H9 (cell line): Measurements from ENCODE around the gene GPATCH2. TPM values are rescaled to one million over a fixed set of nuclear protein-coding genes. Genes with fewer than 3 reads are reported as not detected.
A peak's percentile ranks its signal among the peaks of the same experiment; 100 is the strongest.

Source experiments
- DNase-seq: peaks from one replicate; pipeline ENCODE4 v3.0.0-alpha.2; 2017
- H2AFZ ChIP-seq: one replicate; pipeline ENCODE4 v1.6.1; 2013; ENCODE audit warnings: mild to moderate bottlenecking, low read length, control low read depth, moderate library complexity
- H2AK5ac ChIP-seq: 2 replicates; pipeline ENCODE4 v1.6.1; 2013; ENCODE audit warnings: low read length, control low read depth, mixed read lengths; ENCODE audit not compliant: insufficient read length
- H2BK120ac ChIP-seq: one replicate; pipeline ENCODE4 v1.6.1; 2013; ENCODE audit warnings: low read depth, mild to moderate bottlenecking, low read length, control low read depth, inconsistent platforms; ENCODE audit not compliant: poor library complexity, severe bottlenecking
- H2BK12ac ChIP-seq: 2 replicates; pipeline ENCODE4 v1.6.1; 2013; ENCODE audit warnings: low read length, control low read depth, mixed read lengths, low read depth; ENCODE audit not compliant: insufficient read length
- H2BK15ac ChIP-seq: 2 replicates; pipeline ENCODE4 v1.6.1; 2013; ENCODE audit warnings: low read depth, low read length, control low read depth
- H2BK20ac ChIP-seq: one replicate; pipeline ENCODE4 v1.6.1; 2013; ENCODE audit warnings: low read depth, mild to moderate bottlenecking, low read length, control low read depth, inconsistent platforms; ENCODE audit not compliant: poor library complexity, severe bottlenecking
- H2BK5ac ChIP-seq: 2 replicates; pipeline ENCODE4 v1.6.1; 2013; ENCODE audit warnings: low read length, control low read depth, mixed read lengths; ENCODE audit not compliant: insufficient read length
- H3K14ac ChIP-seq: 2 replicates; pipeline ENCODE4 v1.6.1; 2013; ENCODE audit warnings: low read length, control low read depth; ENCODE audit not compliant: insufficient read depth
- H3K18ac ChIP-seq: 2 replicates; pipeline ENCODE4 v1.6.1; 2013; ENCODE audit warnings: low read depth, mild to moderate bottlenecking, mixed read lengths, low read length, control low read depth; ENCODE audit not compliant: insufficient read length
- H3K23ac ChIP-seq: 2 replicates; pipeline ENCODE4 v1.6.1; 2013; ENCODE audit warnings: low read length, control low read depth, mixed read lengths, low read depth; ENCODE audit not compliant: insufficient read length
- H3K23me2 ChIP-seq: 2 replicates; pipeline ENCODE4 v1.6.1; 2013; ENCODE audit warnings: low read depth, mild to moderate bottlenecking, mixed read lengths, low read length, control low read depth; ENCODE audit not compliant: insufficient read length, poor library complexity, severe bottlenecking
- H3K27ac ChIP-seq: 2 replicates; pipeline ENCODE4 v1.5.1; 2013; ENCODE audit warnings: low read length, control low read depth, mixed read lengths, low read depth; ENCODE audit not compliant: insufficient read length
- H3K27me3 ChIP-seq: 2 replicates; pipeline ENCODE4 v1.6.1; 2013; ENCODE audit warnings: low read length, control low read depth, inconsistent platforms; ENCODE audit not compliant: insufficient read depth
- H3K4ac ChIP-seq: 2 replicates; pipeline ENCODE4 v1.6.1; 2013; ENCODE audit warnings: low read depth, mild to moderate bottlenecking, control low read depth, inconsistent platforms, low read length, moderate library complexity
- H3K4me1 ChIP-seq: 2 replicates; pipeline ENCODE4 v1.6.1; 2013; ENCODE audit warnings: low read length, control low read depth, inconsistent platforms; ENCODE audit not compliant: insufficient read depth
- H3K4me2 ChIP-seq: 2 replicates; pipeline ENCODE4 v1.6.1; 2013; ENCODE audit warnings: low read length, control low read depth, mixed read lengths; ENCODE audit not compliant: insufficient read length, insufficient read depth
- H3K56ac ChIP-seq: 2 replicates; pipeline ENCODE4 v1.6.1; 2013; ENCODE audit warnings: low read depth, mild to moderate bottlenecking, mixed read lengths, low read length, control low read depth; ENCODE audit not compliant: insufficient read length
- H3K79me1 ChIP-seq: 2 replicates; pipeline ENCODE4 v1.6.1; 2013; ENCODE audit warnings: low read depth, mild to moderate bottlenecking, moderate library complexity, low read length, control low read depth, inconsistent platforms; ENCODE audit not compliant: insufficient read depth, poor library complexity, severe bottlenecking
- H3K79me2 ChIP-seq: 2 replicates; pipeline ENCODE4 v1.6.1; 2013; ENCODE audit warnings: low read length, control low read depth, inconsistent platforms; ENCODE audit not compliant: insufficient read depth
- H3K9ac ChIP-seq: 2 replicates; pipeline ENCODE4 v1.6.1; 2013; ENCODE audit warnings: low read length, control low read depth, mixed read lengths; ENCODE audit not compliant: insufficient read length; ENCODE audit errors: extremely low read depth
- H3K9me3 ChIP-seq: one replicate; pipeline ENCODE4 v1.6.1; 2013; ENCODE audit warnings: low read depth, low read length, inconsistent platforms; ENCODE audit not compliant: control insufficient read depth
- H3T11ph ChIP-seq: one replicate; pipeline ENCODE4 v1.6.1; 2013; ENCODE audit warnings: mild to moderate bottlenecking, low read length, control low read depth, inconsistent platforms
- H4K20me1 ChIP-seq: one replicate; pipeline ENCODE4 v1.6.1; 2013; ENCODE audit not compliant: control insufficient read depth, insufficient read length, insufficient read depth
- H4K5ac ChIP-seq: 2 replicates; pipeline ENCODE4 v1.6.1; 2013; ENCODE audit warnings: low read depth, mild to moderate bottlenecking, mixed read lengths, low read length, control low read depth; ENCODE audit not compliant: insufficient read length
- H4K8ac ChIP-seq: replicated peaks from 2 replicates; pipeline ENCODE4 v1.6.1; 2013; ENCODE audit warnings: low read length, control low read depth, mixed read lengths, low read depth; ENCODE audit not compliant: insufficient read length
- H4K91ac ChIP-seq: 2 replicates; pipeline ENCODE4 v1.6.1; 2013; ENCODE audit warnings: low read depth, mild to moderate bottlenecking, moderate library complexity, mixed read lengths, low read length, control low read depth; ENCODE audit not compliant: insufficient read length
- H3K27ac Mint-ChIP-seq, 3 experiments: 2 replicates in 2 of 3; 3 replicates in 1 of 3; pipeline ENCODE4 v1.8.0; 2020 to 2021; ENCODE audit warnings: mixed read lengths in 3 of 3, mild to moderate bottlenecking in 1 of 3, moderate library complexity in 1 of 3
- H3K27me3 Mint-ChIP-seq: 2 replicates; pipeline ENCODE4 v1.8.0; 2021; ENCODE audit warnings: low read depth, mild to moderate bottlenecking, moderate library complexity, mixed read lengths
- H3K36me3 Mint-ChIP-seq, 3 experiments: 2 replicates in 2 of 3; 3 replicates in 1 of 3; pipeline ENCODE4 v1.8.0; 2020 to 2021; ENCODE audit warnings: low read depth in 3 of 3, mixed read lengths in 3 of 3; ENCODE audit not compliant: insufficient read depth in 1 of 3
- H3K4me1 Mint-ChIP-seq, 2 experiments: 2 replicates each; pipeline ENCODE4 v1.8.0; 2020; ENCODE audit warnings: mixed read lengths in 2 of 2
- H3K4me3 Mint-ChIP-seq, 2 experiments: 2 replicates in 1 of 2; 3 replicates in 1 of 2; pipeline ENCODE4 v1.8.0; 2020 to 2021; ENCODE audit warnings: mild to moderate bottlenecking in 2 of 2, mixed read lengths in 2 of 2, moderate library complexity in 1 of 2
- H3K9me3 Mint-ChIP-seq, 2 experiments: 2 replicates in 1 of 2; 3 replicates in 1 of 2; pipeline ENCODE4 v1.8.0; 2020; ENCODE audit warnings: mild to moderate bottlenecking in 2 of 2, mixed read lengths in 2 of 2, moderate library complexity in 1 of 2
- WGBS: extraction: QIAGEN DNeasy Blood & Tissue Kit; methylation state at CpG from one replicate; pipeline ENCODE4 v1.1.7; 2013; ENCODE audit warnings: missing lambda C conversion rate, low lambda C conversion rate, mixed read lengths; ENCODE audit not compliant: insufficient read length; ENCODE audit errors: extremely low coverage; 5-methylcytosine and 5-hydroxymethylcytosine counted together
- total RNA-seq: library from RNA; stranded (reverse); gene quantifications from 2 replicates; pipeline ENCODE4 v1.2.1, GENCODE V29; 2021
- TF ChIP-seq, protein P1 (sequence below): fragments of 200-600 bp; sonication (generic); conservative IDR thresholded peaks from 3 replicates; pipeline ENCODE4 v1.8.0; 2021; ENCODE audit warnings: antibody characterized with exemption, mild to moderate bottlenecking

The GPATCH2 gene
- total RNA-seq, 1 experiment from 2014 or later, result 14.3 TPM

DNA sequence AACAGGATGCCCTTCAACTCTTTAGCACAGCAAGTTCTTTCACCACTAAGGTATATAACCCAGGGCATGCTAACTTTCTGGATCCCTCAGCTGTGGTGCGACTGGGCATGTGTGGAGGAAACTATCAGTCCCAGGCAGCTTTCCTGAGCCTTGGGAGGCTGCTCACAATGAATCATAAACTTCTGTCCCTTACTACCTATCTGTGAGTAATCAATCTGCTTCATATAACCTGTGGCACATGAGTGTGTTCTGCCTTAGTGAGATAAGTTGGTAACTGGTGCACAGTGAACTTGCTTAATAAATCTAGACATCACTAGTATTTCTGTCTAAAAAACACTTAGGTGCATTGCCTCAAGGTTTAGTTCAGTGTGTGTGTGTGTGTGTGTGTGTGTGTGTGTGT is 158.0 kb downstream of the GPATCH2 start:
- Histone ChIP-seq H3K23me2 (no peaks in the 10 kb centered on the region), H2BK120ac (no peak overlapping the region), H2AFZ (no peak overlapping the region), H3K79me1 (no peaks in the 10 kb centered on the region), H4K5ac (peak overlapping the region; percentile 68), H3K27ac (no peak overlapping the region), H3K14ac (no peak overlapping the region), H3K27me3 (no peaks in the 10 kb centered on the region), H3K18ac (no peak overlapping the region), H2BK15ac (no peak overlapping the region), H3K4ac (no peak overlapping the region), H3K23ac (no peak overlapping the region), H3K4me1 (no peaks in the 10 kb centered on the region), H4K20me1 (no peaks in the 10 kb centered on the region), H2BK20ac (no peak overlapping the region), H3K79me2 (no peaks in the 10 kb centered on the region), H3K4me2 (no peak overlapping the region), H3K9me3 (no peaks in the 10 kb centered on the region), H4K8ac (no peak overlapping the region), H3K56ac (no peak overlapping the region), H2BK5ac (no peak overlapping the region), H2AK5ac (no peak overlapping the region), H2BK12ac (no peak overlapping the region), H3K9ac (no peak overlapping the region), H4K91ac (no peak overlapping the region), H3T11ph (no peak overlapping the region)
- no peak overlapping the region for H3K27ac Mint-ChIP-seq
- no peak overlapping the region for H3K4me3 Mint-ChIP-seq
- WGBS, result no CpG with 5 or more reads among the region's 1 CpG
- DNase-seq, result no peak
- no peaks in the 10 kb centered on the region for H3K36me3 Mint-ChIP-seq
- no peaks in the 10 kb centered on the region for H3K27me3 Mint-ChIP-seq
- TF ChIP-seq, protein P1, sequence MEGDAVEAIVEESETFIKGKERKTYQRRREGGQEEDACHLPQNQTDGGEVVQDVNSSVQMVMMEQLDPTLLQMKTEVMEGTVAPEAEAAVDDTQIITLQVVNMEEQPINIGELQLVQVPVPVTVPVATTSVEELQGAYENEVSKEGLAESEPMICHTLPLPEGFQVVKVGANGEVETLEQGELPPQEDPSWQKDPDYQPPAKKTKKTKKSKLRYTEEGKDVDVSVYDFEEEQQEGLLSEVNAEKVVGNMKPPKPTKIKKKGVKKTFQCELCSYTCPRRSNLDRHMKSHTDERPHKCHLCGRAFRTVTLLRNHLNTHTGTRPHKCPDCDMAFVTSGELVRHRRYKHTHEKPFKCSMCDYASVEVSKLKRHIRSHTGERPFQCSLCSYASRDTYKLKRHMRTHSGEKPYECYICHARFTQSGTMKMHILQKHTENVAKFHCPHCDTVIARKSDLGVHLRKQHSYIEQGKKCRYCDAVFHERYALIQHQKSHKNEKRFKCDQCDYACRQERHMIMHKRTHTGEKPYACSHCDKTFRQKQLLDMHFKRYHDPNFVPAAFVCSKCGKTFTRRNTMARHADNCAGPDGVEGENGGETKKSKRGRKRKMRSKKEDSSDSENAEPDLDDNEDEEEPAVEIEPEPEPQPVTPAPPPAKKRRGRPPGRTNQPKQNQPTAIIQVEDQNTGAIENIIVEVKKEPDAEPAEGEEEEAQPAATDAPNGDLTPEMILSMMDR, result no peak
- H3K4me1 Mint-ChIP-seq, result no peaks in the 10 kb centered on the region
- H3K9me3 Mint-ChIP-seq, result no peaks in the 10 kb centered on the region
